Left ventricle myocardium inferior (tissue), 1 donor: ENCODE data around the gene PRR23E. TPM values are rescaled to one million over a fixed set of nuclear protein-coding genes. Genes with fewer than 3 reads are reported as not detected.

Experiments
- DNase-seq: peaks from one replicate; pipeline ENCODE4 v3.0.0-alpha.2; 2020
- H3K27ac ChIP-seq: fragments of 200-600 bp; replicated peaks from 2 replicates; pipeline ENCODE4 v1.8.0; 2021
- H3K27me3 ChIP-seq: fragments of 200-600 bp; 2 replicates; pipeline ENCODE4 v1.8.0; 2021; ENCODE audit warnings: low read depth
- H3K36me3 ChIP-seq: fragments of 200-600 bp; 2 replicates; pipeline ENCODE4 v1.8.0; 2021
- H3K4me1 ChIP-seq: fragments of 200-600 bp; 2 replicates; pipeline ENCODE4 v1.8.0; 2021
- H3K4me3 ChIP-seq: fragments of 200-600 bp; 2 replicates; pipeline ENCODE4 v1.8.0; 2021; ENCODE audit warnings: mild to moderate bottlenecking, moderate library complexity
- H3K9me3 ChIP-seq: fragments of 200-600 bp; replicated peaks from 2 replicates; pipeline ENCODE4 v1.8.0; 2021
- CTCF ChIP-seq: fragments of 200-600 bp; IDR thresholded peaks from 2 replicates; pipeline ENCODE4 v1.8.0; 2021; ENCODE audit warnings: antibody characterized with exemption, mild to moderate bottlenecking, borderline replicate concordance
- intact Hi-C: fragments of 100-400 bp; cut with micrococcal nuclease; formaldehyde crosslinking; loops from one replicate; pipeline ENCODE4 v1.11.0; 2022
- total RNA-seq: library from RNA; stranded (reverse); fragmentation: NEBNext Ultra II Directional; extraction: Animal tissue kit (Norgen Biotek cat#: 25700); gene quantifications from one replicate; pipeline ENCODE4 v1.2.1, GENCODE V29; 2021
- donor health status: DM: no; HTN: yes; CAD: no; lungs with severe emphysema.

Gene PRR23E
- total RNA-seq, 1 donor from 2014 or later = not detected

- peaks cover 14% of the 10 kb centered on the region for H3K9me3 ChIP-seq
- DNase-seq = no peak
- no peaks in the 10 kb centered on the region for H3K36me3 ChIP-seq
- intact Hi-C loops = no loop called here
- no peaks in the 10 kb centered on the region for H3K4me1 ChIP-seq
- no peak for TF ChIP-seq CTCF
- no peak overlapping the region for H3K4me3 ChIP-seq
- H3K27me3 ChIP-seq = peaks cover 70% of the 10 kb centered on the region
- H3K27ac ChIP-seq = no peak overlapping the region
These were observed 7.3 kb downstream of the PRR23E start for GRCh38 chr3:127200086-127200691.

- Histone ChIP-seq H3K4me3 (no peak overlapping the region), H3K36me3 (no peaks in the 10 kb centered on the region), H3K9me3 (peaks cover 14% of the 10 kb centered on the region), H3K27me3 (peaks cover 53% of the 10 kb centered on the region), H3K4me1 (no peaks in the 10 kb centered on the region), H3K27ac (no peak overlapping the region)
- intact Hi-C loops = no loop called here
- no peak for TF ChIP-seq CTCF
- no peak for DNase-seq
These were observed 10.1 kb downstream of the PRR23E start for GRCh38 chr3:127203024-127203423.

- intact Hi-C loops = no loop called here
- TF ChIP-seq CTCF = no peak
- peaks cover 14% of the 10 kb centered on the region for H3K9me3 ChIP-seq
- no peak overlapping the region for H3K4me3 ChIP-seq
- H3K36me3 ChIP-seq = no peaks in the 10 kb centered on the region
- no peaks in the 10 kb centered on the region for H3K4me1 ChIP-seq
- DNase-seq = no peak
- H3K27ac ChIP-seq = no peak overlapping the region
- H3K27me3 ChIP-seq = peaks cover 45% of the 10 kb centered on the region
These were observed 12.1 kb downstream of the PRR23E start for GRCh38 chr3:127204841-127205582.

- no peak for DNase-seq
- intact Hi-C loops = no loop called here
These were observed 13.2 kb downstream of the PRR23E start for GRCh38 chr3:127206154-127206553.

More at GRCh38 chr3:127206154-127206553, 13.2 kb downstream of the PRR23E start:
- TF ChIP-seq CTCF = no peak
- Histone ChIP-seq H3K4me3 (no peak overlapping the region), H3K27me3 (peaks cover 45% of the 10 kb centered on the region), H3K9me3 (peaks cover 14% of the 10 kb centered on the region), H3K36me3 (no peaks in the 10 kb centered on the region), H3K27ac (no peak overlapping the region), H3K4me1 (no peaks in the 10 kb centered on the region)
